Astrocyte of the spinal cord (primary cell): Measurements from ENCODE around the gene HCST.
"Not testable (repeated sequence)": the region's sequence is repeated elsewhere in the genome, so short reads cannot be mapped to it uniquely, and the experiment has no call there.

Experiments
- DNase-seq: peaks from one replicate; pipeline ENCODE4 v3.0.0; 2011; ENCODE audit warnings: low read depth, low spot score
- H3K4me3 ChIP-seq: 2 replicates; pipeline ENCODE4 v1.5.1; 2011; ENCODE audit warnings: low read depth, mild to moderate bottlenecking, low read length, moderate library complexity
- CTCF ChIP-seq: IDR thresholded peaks from 2 replicates; pipeline ENCODE4 v1.5.1; 2012; ENCODE audit warnings: low read depth, mild to moderate bottlenecking, low read length, inconsistent platforms
- in situ Hi-C: cut with HindIII; loops from 2 replicates; pipeline ENCODE4 v1.10.0; 2017; ENCODE audit warnings: low sequenced_read_pairs

HCST gene

GRCh38 chr19:35904311-35905068, 2.2 kb downstream of the HCST start:
- DNase-seq: no peak
- in situ Hi-C loops: no loop called here
- H3K4me3 ChIP-seq: no peak overlapping the region
- no peak for TF ChIP-seq CTCF

DNA sequence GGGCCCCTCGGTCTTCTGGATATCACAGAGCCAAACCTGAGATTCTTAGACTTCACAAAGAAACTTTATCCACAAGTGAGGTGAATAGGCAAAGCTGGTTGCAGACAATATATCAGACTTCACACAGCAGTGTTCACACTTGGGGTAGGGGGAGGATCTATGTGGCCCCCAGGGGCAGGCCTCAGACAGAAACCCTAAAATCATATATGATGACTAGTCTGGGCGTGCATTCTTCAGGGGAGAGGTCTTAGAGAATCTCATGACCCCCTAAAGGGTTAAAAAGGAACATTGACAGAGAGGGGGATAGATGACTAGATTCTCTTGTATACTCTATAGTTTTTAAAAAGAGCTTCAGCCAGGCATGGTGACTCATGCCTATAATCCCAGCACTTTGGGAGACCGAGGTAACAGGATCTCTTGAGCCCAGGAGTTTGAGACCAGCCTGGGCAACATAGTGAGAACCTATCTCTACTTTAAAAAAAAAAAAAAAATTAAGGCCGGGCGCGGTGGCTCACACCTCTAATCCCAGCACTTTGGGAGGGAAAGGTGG, 2.9 kb downstream of the HCST start:
- no peak for TF ChIP-seq CTCF
- no peak for DNase-seq
- H3K4me3 ChIP-seq: no peak overlapping the region
- in situ Hi-C loops: no loop called here

GRCh38 chr19:35907377-35907745, 5.0 kb downstream of the HCST start:
- H3K4me3 ChIP-seq: no peak overlapping the region
- no peak for TF ChIP-seq CTCF
- in situ Hi-C loops: no loop called here
- DNase-seq: no peak

DNA sequence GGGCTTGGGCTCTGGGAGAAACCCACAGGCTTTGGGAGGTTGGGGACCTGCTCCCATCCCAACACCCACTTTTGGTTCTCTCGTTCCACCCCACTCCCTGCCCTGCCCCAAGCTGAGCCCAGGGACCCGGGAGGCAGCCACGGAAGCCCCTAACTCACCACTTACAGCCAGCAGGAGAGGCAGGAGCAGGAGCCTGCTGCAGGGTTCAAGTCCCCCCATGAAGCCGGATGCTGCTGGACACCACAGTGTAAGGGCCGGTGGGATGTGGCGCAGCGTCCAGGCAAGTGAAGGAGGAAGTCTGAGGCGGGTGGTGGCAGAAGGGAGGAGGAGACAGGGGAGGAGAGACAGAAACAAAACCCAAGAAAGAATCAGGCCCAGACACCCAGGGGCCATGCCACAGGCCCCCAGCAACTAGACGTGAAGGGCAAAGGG, 5.7 kb downstream of the HCST start, which contains the start of gene TYROBP:
Gene TYROBP, minus strand, starts transcription at position 286 of the 432 bp plus-strand sequence. Its CDS starts 67 bp downstream, at position 219.
- H3K4me3 ChIP-seq: no peak within 1 kb of the TSS
- in situ Hi-C loops: no loop called here
- DNase-seq: no peak
- no peak for TF ChIP-seq CTCF

DNA sequence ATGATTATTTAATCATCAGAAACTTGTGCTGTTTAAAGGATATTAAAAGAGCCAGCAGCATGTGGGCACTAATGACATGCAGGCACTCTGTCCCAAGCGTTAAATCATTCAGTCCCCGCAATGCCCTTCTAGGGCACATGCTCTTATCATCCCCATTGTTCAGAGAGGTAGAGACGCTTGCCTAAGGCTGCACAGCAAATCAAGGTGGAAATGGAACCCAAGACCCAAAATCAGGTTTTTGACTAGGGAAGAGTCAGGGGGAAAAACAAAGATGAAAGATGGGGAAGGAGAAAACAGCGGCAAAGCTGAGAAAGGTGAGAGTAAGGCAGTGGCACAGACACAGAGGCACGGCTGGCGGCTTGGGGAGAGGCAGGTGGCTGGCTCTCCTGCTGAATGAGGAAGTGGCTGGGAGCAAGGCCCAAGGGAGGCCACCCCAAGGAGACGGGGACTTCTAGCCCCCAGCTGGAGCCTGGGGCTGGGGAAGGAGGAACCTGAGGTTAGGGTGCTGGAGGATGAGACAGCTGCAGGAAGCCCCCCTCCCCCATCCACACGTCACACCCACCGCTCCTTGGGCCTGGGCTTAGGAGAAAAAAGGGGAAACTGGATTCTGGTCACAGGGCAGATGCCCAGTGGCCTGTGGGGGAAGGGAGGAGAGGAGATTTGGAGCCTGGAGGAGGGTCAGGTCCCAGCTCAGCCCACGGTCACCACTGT, 6.8 kb downstream of the HCST start:
- DNase-seq: no peak
- no peak overlapping the region for H3K4me3 ChIP-seq
- TF ChIP-seq CTCF: no peak
- in situ Hi-C loops: no loop called here

DNA sequence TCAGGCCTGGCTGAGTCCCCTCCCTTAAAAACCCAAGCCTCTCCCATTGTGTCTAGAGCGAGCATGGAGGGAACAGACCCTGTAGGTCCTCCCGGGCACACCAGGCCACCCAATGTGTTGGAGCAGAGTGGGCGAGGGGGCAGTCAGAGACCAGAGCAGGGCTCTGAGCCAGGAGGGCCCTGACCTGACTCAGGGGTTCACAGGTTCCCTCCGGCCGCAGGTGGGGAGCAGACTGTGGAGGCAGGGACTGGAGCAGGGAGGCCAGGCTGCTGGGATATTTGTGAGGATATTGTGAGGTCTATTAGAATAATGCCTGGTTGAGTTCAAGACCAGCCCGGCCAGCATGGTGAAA, 7.3 kb downstream of the HCST start:
- no peak overlapping the region for H3K4me3 ChIP-seq
- in situ Hi-C loops: no loop called here
- no peak for DNase-seq
- no peak for TF ChIP-seq CTCF

DNA sequence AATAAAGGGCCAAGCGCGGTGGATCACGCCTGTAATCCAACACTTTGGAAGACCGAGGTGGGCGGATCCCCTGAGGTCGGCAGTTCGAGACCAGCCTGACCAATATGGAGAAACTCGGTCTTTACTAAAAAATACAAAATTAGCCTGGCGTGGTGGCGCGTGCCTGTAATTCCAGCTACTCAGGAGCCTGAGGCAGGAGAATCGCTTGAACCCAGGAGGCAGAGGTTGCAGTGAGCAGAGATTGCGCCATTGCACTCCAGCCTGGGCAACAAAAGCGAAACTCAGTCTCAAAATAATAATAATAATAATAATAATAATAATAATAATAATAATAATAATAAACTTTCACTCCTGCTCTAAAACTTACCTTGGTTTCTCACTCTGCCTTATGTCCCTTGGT, 8.0 kb downstream of the HCST start:
- DNase-seq, H3K4me3 ChIP-seq, in situ Hi-C loops: not testable (repeated sequence)
